Measurements from ENCODE around the gene CDC42BPB.
A peak's percentile ranks its signal among the peaks of the same experiment; 100 is the strongest.

The CDC42BPB gene

DNA sequence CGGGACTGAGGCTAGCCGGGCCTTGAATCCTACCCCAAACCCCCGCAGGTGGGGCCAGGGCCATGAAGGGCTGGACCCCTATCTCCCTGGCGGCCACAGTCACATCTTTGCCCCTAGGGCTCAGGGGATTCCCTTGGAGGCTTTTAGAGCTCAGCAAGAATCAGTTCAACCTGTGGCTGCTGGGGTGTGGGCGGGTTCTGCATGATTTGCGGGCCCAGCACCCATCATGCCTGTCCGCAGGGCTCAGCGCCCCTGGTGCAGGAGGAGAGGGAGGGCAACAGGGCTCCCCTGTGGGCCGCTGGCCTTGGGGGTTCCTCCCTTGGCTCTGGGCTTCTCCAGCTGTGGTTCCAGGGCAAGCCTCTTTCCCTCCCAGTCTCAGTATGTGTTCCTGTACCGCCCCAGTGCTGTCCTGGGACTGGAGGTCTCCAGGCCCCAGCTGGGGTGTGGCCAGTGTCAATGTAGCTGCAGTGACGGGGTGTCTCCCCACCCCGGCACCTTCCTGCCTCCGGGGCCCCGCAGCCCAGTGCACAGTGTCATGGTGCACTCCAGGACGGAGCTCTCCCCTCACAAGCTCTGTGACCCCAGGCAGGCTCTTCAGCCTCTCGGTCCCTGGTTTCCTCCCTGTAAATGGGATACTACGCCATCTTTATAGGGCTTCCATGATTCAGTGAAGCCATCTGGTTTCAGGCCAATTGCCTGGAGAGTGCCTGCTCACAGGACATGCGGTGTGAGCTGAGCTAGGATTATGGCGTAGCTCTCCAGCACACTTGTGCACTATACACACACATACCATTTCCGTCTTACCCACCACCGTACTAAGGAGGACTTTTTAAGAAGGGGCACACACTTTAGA lies 16.8 kb upstream of the CDC42BPB start:
- no peak for DNase-seq (ENCODE audit: low read depth)

DNA sequence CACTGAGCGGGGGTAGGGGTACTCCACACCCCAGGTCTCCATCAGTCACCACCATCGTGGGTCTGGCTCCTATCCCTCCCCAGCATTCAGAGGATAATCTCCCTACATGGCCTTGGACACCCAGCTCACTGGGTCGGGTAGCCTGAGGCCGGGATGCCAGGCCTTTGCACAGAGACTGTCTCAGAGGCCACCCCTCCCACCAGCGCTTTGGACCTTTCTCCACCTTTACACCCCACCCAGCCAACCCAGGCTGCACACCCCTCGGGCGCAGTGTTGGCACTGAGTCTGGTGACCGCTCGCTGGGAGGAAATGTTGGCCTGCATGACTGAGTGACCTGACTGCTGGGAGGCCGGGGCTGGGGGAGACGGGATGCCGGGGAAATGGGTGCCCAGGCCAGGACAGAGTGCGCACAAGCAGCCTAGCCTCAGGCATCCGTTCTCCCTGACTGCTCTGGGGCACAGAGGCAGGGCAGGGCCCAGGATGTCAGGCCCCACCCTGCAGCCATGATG lies 16.1 kb upstream of the CDC42BPB start:
- DNase-seq (ENCODE audit: low read depth) = no peak

GRCh38 chr14:103072595-103073366 lies 15.4 kb upstream of the CDC42BPB start:
- DNase-seq (ENCODE audit: low read depth) = no peak

- DNase-seq (ENCODE audit: low read depth) = no peak
Measured at GRCh38 chr14:103071544-103072251, 14.3 kb upstream of the CDC42BPB start.

DNA sequence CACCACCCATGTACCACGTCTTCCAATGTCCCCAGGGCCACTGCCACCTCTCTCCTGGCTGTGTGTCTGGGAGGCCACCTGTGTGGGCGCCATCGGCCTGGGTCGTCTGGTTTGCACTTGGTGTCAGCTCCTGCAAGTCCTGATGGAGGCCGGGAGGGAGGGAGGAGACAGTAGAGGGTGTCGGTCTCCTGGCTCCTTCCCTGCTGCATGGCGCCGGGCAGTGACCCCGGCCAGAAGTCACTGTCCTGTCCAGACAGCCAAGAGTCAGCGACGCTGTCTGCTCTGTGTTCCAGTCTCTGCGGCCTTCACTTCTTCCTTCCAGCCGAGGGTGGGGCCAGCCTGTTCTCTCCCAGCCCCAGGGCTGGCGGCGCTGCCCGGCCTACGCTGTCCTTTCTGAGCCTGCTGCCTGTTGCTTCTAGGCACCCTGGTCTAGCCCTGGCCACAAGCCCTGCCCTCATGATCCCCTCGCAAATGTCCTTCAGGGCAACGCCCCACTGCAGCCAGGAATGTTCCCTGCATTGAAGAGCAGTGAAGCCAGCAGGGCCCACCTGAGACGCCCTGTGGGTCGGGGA lies 13.7 kb upstream of the CDC42BPB start:
- no peak for DNase-seq (ENCODE audit: low read depth)

- no peak for DNase-seq (ENCODE audit: low read depth)
Measured at GRCh38 chr14:103070263-103070885, 13.0 kb upstream of the CDC42BPB start.

DNA sequence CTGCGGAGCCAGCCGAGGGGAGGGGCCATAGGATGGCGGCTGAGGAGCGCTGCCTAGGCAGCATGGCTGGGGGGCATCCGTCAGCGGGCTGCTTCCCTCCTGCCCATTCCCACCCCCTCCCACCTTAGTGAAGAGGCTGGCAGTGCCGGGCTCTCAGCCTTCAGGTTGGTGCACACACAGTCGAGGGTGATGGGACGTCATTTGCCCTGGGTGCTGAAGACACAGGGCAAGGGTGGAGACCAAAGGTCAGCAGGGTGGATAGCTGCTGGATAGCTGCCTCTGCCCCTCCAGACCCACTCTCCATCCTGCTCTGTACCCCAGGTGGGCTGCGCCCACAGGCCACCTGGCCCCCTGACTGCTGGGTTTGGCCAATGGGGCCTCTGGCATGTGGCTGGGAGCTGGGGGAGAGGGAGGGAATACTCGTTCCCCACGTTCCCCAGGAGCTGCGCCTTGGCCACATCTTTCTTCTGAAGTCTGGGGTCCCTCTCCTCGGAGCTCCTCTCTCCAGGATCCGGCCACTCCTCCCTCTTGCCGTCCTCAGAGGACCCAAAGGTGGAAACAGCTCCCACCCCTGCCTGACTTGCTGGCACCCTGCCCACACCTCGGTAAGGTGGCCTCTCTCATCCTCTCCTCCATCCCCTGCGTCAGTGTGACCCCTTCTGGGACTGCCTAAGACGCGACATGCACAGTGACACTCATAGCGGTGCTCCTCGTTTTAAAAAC lies 11.2 kb upstream of the CDC42BPB start:
- DNase-seq (ENCODE audit: low read depth) = no peak

GRCh38 chr14:103067231-103067954 lies 10.0 kb upstream of the CDC42BPB start:
- peak; percentile 40 for DNase-seq (ENCODE audit: low read depth)

DNA sequence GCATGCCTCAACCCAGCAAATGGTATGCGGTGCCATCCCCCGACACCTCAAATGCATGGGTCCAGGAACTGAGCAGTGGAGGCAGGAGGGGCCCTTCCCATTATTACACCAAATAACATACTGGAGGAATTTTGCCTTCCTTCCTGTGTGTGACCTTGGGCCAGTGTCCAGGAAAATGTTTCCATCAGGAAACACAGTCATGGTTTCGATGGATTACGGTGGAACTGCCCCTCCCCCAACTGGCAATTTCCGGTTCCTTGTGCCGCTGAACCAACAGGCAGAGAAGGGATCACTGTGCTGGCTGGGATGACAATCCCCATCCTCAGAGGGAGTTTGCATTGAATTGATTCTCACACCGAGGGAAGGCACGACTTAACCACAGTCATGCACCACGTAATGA lies 9.1 kb upstream of the CDC42BPB start:
- DNase-seq (ENCODE audit: low read depth) = no peak

DNA sequence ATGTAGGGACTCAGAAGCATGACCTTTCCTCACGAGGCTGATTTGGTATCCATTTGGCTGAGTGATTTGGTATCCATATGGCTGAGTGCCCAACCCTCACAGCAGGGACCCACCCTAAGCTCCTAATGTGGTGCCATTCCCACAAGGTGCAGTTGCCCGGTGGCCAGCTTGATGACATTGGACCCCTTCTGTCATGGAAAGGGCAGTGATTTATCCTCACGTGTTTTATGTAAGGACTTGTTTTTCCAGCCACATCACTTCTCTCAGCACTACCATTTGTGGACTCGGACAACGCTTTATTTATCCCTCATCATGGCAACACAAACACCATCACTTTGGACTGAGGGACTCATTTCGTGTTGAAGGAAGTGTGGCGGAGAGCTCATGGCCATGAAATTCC lies 8.5 kb upstream of the CDC42BPB start:
- no peak for DNase-seq (ENCODE audit: low read depth)

GRCh38 chr14:103064978-103065377 lies 7.6 kb upstream of the CDC42BPB start:
- no peak for DNase-seq (ENCODE audit: low read depth)

DNA sequence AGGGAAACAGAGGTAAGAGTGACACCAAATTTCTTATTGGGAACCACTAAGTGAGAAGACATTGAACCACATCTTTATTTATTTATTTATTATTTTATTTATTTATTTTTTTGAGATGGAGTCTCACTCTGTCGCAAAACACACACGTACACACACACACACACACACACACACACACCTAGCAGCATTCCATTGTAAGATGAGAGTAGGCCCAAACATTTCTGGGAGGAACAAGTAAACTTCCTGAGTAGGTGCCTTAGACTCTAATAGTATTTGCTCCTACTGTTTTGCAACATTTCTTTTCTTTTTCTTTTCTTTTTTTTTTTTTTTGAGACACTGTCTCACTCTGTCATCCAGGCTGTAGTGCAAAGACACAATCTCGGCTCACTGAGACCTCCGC lies 7.1 kb upstream of the CDC42BPB start:
- DNase-seq (ENCODE audit: low read depth) = no peak

DNA sequence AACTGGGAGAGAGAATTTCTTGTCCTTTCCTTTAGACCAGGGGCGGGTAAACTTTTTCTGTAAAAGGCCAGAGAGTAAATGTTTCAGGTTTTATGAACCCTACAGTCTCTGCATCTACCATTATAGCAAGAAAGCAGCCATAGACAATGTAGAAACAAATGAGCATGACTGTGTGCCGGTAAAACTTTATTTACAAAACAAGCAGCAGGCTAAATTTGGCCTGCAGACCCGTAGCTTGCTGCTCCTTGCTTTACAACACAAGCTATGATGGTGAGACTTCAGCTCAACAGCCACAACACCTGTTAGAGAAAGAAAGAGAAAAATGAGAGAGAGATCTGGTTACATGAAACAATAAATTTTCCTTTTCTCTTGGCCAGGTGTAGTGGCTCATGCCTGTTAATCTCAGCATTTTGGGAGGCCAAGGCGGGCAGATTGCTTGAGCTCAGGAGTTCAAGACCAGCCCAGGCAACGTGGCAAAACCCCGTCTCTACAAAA lies 4.2 kb upstream of the CDC42BPB start:
- no peak for DNase-seq (ENCODE audit: low read depth)

- no peak for DNase-seq (ENCODE audit: low read depth)
Measured at GRCh38 chr14:103059556-103059955, 2.2 kb upstream of the CDC42BPB start.

DNA sequence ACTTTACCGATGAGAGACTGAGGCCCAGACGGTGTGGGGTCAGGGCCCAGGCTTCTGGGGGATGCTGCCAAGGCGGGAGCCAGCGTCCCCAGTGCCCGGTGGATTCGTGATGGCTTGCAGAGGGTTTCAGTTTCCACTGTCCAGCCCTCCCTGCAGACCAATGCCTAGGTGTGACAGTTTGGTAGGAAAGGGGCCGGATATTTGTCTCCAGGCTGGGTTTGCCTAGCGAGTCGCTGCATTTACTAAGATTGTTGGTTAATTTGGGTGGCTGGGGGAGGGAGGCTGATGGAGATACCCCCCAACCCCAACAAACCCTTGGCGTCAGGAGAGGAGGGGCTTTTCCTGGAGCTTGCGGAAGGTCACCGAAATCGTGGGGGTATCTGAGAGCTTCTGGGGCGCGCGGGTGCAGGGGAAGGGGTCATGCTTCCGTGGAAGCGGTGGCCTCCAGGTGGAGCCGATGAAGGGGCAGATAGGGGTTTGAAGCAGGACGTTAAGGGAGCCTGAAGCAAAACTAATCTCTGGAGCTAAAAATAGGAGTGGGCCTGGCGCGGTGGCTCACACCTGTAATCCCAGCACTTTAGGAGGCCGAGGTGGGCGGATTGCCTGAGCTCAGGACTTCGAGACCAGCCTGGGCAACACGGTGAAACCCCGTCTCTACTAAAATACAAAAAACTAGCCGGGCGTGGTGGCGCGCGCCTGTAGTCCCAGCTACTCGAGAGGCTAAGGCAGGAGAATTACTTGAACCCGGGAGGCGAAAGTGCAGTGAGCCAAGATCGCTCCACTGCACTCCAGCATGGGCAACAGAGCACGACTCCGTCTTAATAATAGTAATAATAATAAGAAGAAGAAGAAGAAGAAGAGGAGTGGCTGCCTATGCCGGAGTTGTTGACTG lies 1.1 kb upstream of the CDC42BPB start:
- DNase-seq (ENCODE audit: low read depth) = no peak

DNA sequence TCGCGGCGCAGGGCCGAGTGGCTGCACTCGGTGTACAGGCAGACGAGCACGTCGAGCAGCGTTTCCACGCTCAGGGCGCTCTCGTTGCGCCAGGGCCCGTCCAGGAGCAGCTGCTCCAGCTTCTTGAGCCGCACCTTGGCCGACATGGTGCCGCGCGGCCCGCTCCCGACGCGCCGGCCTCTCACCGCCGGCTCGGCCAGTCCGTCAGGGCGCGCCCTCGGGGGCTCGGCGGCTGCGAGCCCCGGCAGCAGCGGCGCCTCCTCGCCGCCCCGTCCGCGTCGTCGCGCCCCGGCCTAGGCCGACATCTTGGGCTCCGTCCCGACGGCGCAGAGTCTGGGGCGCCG lies 349 bp downstream of the CDC42BPB start:
- no peak for DNase-seq (ENCODE audit: low read depth)

DNA sequence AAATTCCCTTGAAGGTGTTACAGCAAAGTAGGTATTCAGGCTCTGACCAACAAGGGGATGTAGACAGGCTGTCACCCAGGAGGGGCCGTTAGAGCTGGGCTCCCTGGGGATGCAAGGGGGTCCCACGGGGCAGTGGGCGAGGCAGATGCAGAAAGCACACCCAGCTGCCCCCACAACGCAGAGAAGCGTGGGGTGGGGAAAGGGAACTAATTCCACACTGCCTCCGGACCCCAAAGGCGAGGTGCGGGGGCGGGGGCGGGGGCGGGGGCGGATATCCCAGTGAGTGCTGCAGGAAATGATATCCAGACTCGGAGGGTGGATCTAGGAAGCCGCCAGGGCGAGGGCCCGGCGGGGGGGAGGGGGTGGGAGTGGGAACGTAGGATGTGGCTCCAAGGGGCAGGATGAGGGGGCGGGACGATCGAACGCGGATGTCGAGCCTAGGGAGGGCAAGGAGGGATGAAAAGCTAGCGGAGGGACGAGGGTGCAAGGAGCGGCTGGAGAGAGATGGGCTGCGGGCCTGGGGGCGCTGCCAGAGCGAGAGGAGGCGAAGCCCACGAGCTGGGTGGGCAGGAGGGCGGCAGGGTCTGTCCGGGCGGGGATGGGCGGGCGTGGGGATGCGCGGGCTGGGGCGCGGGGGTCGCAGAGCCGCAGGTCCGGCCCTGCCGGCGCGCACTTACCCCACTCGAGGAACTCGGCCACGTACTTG lies 874 bp downstream of the CDC42BPB start:
- DNase-seq (ENCODE audit: low read depth) = no peak

DNA sequence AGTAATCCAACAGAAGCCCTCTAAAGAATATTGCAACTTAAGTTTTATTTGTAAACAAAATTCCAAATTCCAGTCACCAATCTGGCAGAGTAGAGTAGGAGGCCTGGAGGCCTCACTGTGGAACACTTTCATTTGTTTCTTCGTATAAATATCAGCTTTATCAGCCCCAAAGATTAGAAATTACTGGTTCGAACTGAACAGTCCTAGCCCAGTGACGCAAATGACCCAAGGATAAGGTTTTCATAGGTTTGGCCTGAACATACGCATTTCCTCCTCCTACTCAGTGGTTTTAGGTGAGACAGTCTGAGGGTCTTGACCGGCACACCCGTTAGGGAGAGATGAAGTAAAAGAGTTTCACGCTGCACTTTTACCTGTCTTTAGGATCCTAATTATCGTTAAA lies 1.7 kb downstream of the CDC42BPB start:
- no peak for DNase-seq (ENCODE audit: low read depth)

DNA sequence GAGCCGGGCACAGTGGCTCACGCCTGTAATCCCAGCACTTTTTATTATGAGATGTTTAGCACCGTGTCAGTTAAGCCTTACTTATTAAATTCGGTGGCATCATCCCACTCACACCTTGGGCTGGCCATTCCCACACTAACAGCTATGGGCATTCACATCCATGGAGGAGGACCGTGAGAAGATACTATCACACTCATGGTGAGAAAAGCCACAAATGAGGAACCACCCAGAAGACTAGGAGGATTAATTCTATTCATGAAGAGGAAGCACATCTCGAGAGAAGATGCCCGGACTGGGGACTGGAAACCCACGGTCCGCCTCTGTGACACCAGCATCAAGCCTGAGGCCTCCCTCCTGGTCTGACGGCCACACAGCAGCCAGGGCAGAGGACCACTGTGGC lies 4.9 kb downstream of the CDC42BPB start:
- no peak for DNase-seq (ENCODE audit: low read depth)

Data from HS-5 (cell line).